Activated CD8-positive, alpha-beta T cell treated with anti-CD3 and anti-CD28 coated beads for 36 hours (primary cell): ENCODE results near the gene AGPAT4. TPM values are rescaled to one million over a fixed set of nuclear protein-coding genes. Genes with fewer than 3 reads are reported as not detected.

ENCODE experiments used
- ATAC-seq: fragments of 200-7000 bp; cut with Tn5 transposase; one replicate; pipeline ENCODE4 v1.10.0; 2021; ENCODE audit warnings: mild to moderate bottlenecking, moderate library complexity
- CTCF ChIA-PET: fragments of 350-600 bp; sonication (Branson Sonifier 250); formaldehyde crosslinking; loops from one replicate; lab custom pipeline; 2021; ENCODE audit warnings: antibody characterized with exemption; lab: Charles Lee
- POLR2A ChIA-PET: fragments of 350-600 bp; sonication (Branson Sonifier 250); formaldehyde crosslinking; loops from one replicate; lab custom pipeline; 2021; ENCODE audit warnings: antibody characterized with exemption; lab: Charles Lee
- DNase-seq: peaks from one replicate; pipeline ENCODE4 v3.0.0-alpha.2; 2020
- H3K27ac Mint-ChIP-seq: one replicate; pipeline ENCODE4 v1.8.0; 2021; ENCODE audit warnings: mild to moderate bottlenecking, mixed read lengths
- H3K27me3 Mint-ChIP-seq: one replicate; pipeline ENCODE4 v1.8.0; 2021; ENCODE audit warnings: mixed read lengths
- H3K36me3 Mint-ChIP-seq: one replicate; pipeline ENCODE4 v1.8.0; 2021; ENCODE audit warnings: low read depth, mixed read lengths
- H3K4me1 Mint-ChIP-seq: one replicate; pipeline ENCODE4 v1.8.0; 2021; ENCODE audit warnings: low read depth, mixed read lengths
- H3K4me3 Mint-ChIP-seq: one replicate; pipeline ENCODE4 v1.8.0; 2021; ENCODE audit warnings: mild to moderate bottlenecking, moderate library complexity, mixed read lengths
- H3K9me3 Mint-ChIP-seq: one replicate; pipeline ENCODE4 v1.8.0; 2021; ENCODE audit warnings: mixed read lengths
- intact Hi-C: fragments of 100-400 bp; cut with micrococcal nuclease; formaldehyde crosslinking; loops from one replicate; pipeline ENCODE4 v1.10.0; 2022
- total RNA-seq, 2 experiments: library from RNA; stranded (reverse); gene quantifications; one replicate each; pipeline ENCODE4 v1.2.3, GENCODE V29; 2021
- TF ChIP-seq, protein P1 (sequence below): fragments of 200-600 bp; IDR thresholded peaks from one replicate; pipeline ENCODE4 v1.8.0; 2022; ENCODE audit warnings: antibody characterized with exemption, mild to moderate bottlenecking

Gene AGPAT4
- total RNA-seq, 2 experiments from 2014 or later: 3.5 to 4.7 TPM

DNA sequence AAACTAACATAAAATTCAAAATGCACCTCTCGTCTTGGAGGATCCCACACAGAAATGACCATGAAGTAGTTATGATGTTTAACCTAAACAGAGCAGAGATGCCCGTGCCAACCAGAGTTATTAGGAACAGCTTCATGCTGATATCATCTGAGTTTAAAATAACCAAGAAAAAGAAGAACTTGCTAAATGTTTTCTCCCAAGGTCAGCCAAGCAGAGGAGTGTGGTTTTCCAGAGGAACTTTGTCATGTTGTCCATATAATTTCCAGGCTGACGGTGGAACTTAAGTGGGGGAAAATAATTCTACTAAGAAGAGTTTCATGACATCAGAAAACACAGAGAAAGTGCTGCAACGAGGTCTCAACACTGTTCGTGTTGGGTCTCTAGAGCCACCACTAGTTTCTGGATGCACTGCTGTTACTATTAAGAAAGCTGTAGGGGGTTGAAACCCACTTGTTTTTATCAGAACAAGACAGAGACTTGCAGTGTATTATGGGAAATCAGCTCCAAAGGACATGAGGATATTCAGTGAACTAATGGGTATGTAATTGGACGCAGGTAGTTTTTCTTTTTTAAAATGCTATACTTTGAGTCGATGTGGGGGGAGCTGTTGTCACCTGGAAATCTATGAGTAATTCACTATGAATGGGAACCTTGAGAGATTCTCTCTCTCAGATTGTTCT, 5.2 kb downstream of the AGPAT4 start:
- no peak for ATAC-seq
- TF ChIP-seq, protein P1, sequence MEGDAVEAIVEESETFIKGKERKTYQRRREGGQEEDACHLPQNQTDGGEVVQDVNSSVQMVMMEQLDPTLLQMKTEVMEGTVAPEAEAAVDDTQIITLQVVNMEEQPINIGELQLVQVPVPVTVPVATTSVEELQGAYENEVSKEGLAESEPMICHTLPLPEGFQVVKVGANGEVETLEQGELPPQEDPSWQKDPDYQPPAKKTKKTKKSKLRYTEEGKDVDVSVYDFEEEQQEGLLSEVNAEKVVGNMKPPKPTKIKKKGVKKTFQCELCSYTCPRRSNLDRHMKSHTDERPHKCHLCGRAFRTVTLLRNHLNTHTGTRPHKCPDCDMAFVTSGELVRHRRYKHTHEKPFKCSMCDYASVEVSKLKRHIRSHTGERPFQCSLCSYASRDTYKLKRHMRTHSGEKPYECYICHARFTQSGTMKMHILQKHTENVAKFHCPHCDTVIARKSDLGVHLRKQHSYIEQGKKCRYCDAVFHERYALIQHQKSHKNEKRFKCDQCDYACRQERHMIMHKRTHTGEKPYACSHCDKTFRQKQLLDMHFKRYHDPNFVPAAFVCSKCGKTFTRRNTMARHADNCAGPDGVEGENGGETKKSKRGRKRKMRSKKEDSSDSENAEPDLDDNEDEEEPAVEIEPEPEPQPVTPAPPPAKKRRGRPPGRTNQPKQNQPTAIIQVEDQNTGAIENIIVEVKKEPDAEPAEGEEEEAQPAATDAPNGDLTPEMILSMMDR: no peak
- POLR2A ChIA-PET: no interaction called here
- Mint-ChIP-seq H3K9me3 (no peaks in the 10 kb centered on the region), H3K27me3 (no peaks in the 10 kb centered on the region), H3K36me3 (no peaks in the 10 kb centered on the region), H3K27ac (no peak overlapping the region), H3K4me3 (no peak overlapping the region), H3K4me1 (peaks cover 9% of the 10 kb centered on the region)
- intact Hi-C loops: no loop called here
- CTCF ChIA-PET: interaction anchor here (0.9 kb wide), 1 partner anchor 25 kb away, joined by 3 read pairs; no protein-coding TSS in a partner anchor
- no peak for DNase-seq

DNA sequence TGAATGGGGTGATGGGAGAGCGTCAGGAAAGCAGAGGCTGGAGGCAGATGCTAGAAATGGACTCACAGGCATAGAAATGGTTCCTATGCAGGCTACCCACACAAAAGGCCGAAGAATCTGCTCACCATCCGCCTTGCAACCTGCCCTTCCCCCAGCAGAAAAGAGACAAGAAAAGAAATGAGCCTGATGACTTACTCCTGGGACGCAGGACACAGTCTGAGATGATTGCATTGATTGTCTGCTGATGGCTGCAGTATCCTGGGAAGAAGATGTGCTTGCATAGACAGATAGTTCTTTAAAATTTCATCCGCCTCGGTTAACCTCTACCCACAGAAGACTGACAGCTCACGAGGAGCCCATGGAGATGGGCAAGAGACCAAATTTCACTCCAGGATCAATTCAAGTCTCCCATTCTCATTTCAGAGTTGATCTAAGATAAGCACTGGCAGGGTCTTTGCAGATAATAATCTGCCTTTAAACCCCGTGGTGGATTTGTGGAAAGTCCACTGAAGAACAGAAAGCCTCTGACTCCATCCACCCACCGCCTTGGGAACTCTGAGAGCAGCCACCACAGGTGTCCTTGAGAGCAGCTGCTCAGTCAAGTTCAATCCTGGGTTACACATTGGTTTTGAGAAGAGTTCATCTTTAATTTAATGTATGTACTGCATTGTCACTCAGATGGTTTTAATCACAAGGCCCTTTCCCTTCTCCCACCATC, 7.2 kb downstream of the AGPAT4 start:
- H3K27ac Mint-ChIP-seq: no peak overlapping the region
- H3K4me3 Mint-ChIP-seq: no peak overlapping the region
- H3K4me1 Mint-ChIP-seq: no peaks in the 10 kb centered on the region
- no peaks in the 10 kb centered on the region for H3K36me3 Mint-ChIP-seq
- intact Hi-C loops: no loop called here
- no peaks in the 10 kb centered on the region for H3K27me3 Mint-ChIP-seq
- ATAC-seq (no peak), DNase-seq (no peak)
- TF ChIP-seq, protein P1: no peak
- POLR2A ChIA-PET: no interaction called here
- CTCF ChIA-PET: no interaction called here
- H3K9me3 Mint-ChIP-seq: no peaks in the 10 kb centered on the region

DNA sequence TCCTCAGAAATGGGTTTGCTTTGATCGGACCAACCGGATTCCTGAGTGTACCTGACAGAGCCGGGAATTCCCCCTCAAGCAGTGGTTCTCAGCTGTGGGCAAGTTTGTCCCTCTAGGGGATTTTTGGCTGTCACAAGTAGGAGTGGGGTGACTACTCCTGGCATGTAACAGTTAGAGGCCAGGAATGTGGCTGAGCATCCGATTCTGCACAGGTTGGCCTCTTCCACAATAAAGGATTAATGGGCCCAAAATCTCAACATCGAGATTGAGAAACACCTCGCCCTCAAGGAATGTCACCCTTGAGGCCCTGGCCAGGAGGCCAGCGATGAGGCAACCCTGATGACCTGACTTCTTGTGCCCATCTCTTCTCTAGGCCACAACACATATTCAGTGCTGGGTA, 7.9 kb downstream of the AGPAT4 start:
- Mint-ChIP-seq H3K4me1 (no peaks in the 10 kb centered on the region), H3K27me3 (no peaks in the 10 kb centered on the region), H3K9me3 (no peaks in the 10 kb centered on the region), H3K4me3 (no peak overlapping the region), H3K27ac (no peak overlapping the region), H3K36me3 (no peaks in the 10 kb centered on the region)
- no peak for DNase-seq
- intact Hi-C loops: no loop called here
- CTCF ChIA-PET: no interaction called here
- TF ChIP-seq, protein P1: no peak
- no peak for ATAC-seq
- POLR2A ChIA-PET: no interaction called here

DNA sequence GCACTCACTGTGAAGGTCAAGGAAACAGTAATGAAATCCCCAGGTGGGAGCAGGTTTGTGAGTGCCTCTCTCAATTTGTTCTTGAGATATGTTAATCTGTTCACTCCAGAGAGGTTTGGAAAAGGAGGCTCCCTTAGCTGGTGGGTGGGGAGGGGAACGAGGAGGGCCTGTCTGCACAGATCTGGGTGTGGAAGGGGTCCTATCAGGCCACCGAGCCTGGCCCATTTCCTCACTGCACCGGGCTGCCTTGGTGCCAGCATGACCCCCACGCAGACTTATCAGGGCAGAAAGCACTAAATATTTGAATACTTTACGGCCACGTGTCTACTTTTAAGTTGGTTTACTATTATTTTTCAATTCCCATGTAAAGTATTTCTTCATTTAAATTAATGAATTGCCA, 8.3 kb downstream of the AGPAT4 start:
- ATAC-seq (no peak), DNase-seq (no peak)
- POLR2A ChIA-PET: no interaction called here
- Mint-ChIP-seq H3K36me3 (no peaks in the 10 kb centered on the region), H3K27me3 (no peaks in the 10 kb centered on the region), H3K9me3 (no peaks in the 10 kb centered on the region), H3K4me3 (no peak overlapping the region), H3K27ac (no peak overlapping the region), H3K4me1 (no peaks in the 10 kb centered on the region)
- intact Hi-C loops: no loop called here
- TF ChIP-seq, protein P1: no peak
- CTCF ChIA-PET: no interaction called here

GRCh38 chr6:161264181-161264580, 9.7 kb downstream of the AGPAT4 start:
- TF ChIP-seq, protein P1: no peak
- ATAC-seq (no peak), DNase-seq (no peak)
- Mint-ChIP-seq H3K27me3 (no peaks in the 10 kb centered on the region), H3K4me3 (no peak overlapping the region), H3K27ac (no peak overlapping the region), H3K36me3 (no peaks in the 10 kb centered on the region), H3K4me1 (no peaks in the 10 kb centered on the region), H3K9me3 (no peaks in the 10 kb centered on the region)
- intact Hi-C loops: no loop called here
- CTCF ChIA-PET: no interaction called here
- POLR2A ChIA-PET: no interaction called here
